Stimulated activated CD4-positive, alpha-beta T cell treated with anti-CD3 and anti-CD28 coated beads, TNF-alpha, amount 100 ng/mL, for 24 hours (primary cell): ENCODE data around the gene SLC12A6.

Experiments
- DNase-seq, 3 experiments: peaks; one replicate each; pipeline ENCODE4 v3.0.0-alpha.2; 2020; ENCODE audit warnings: low read depth in 3 of 3

The SLC12A6 gene

DNA sequence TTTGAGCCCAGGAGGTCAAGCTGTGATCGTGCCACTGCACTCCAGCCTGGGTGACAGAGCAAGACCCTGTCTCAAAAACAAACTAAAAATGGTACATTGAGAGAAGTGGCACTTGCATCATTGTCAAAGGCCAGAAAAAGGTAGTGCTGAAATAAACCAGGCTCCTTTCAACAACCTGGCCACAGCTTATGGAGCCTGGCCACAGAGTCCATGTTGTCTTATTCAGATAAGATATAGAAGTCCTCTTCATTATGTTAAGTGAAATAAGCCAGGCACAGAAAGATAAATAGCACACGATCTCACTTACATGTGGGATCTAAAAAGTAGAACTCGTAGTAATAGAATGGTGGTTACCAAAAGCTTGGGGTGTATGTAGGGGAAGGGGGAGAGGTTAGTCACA is 78.0 kb downstream of the SLC12A6 start:
- no peak for DNase-seq

DNA sequence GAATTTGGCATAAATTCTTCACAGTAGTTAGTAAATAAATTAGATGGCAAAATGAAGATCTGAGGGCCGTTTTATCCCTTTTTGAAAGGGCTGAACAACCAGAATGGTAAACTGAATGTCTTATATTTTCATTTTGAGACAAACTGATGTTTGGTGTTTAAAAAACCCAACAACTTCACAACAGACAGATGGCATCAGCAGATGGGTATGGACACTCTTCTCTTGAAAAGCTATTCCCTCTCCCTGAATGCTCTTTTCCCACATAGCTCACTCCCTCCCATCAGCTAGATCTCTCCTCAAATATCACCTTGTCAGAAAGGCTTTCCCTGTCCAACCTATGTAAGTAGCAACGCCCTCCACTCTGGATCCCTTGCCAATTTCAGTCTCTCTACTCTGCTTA is 79.4 kb downstream of the SLC12A6 start:
- no peak for DNase-seq

DNA sequence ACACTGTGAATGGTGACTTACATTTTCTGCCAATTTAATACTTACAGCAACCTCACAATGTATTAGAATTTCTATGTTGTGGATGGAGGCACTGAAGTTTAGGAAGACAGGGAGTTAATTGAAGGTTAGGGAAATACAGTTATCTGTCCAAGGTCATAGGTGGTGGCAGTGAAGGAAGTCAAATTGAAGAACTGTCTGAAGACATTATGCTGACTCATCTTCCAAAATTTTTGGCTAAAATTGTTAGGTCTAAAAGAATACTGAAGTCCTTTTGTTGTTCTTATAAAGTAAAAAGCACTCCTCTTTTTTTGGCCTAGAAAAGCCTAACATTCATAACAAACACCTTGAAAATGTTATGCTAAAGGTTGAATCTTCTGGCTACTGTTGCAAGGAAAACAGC is 85.0 kb downstream of the SLC12A6 start:
- no peak for DNase-seq

DNA sequence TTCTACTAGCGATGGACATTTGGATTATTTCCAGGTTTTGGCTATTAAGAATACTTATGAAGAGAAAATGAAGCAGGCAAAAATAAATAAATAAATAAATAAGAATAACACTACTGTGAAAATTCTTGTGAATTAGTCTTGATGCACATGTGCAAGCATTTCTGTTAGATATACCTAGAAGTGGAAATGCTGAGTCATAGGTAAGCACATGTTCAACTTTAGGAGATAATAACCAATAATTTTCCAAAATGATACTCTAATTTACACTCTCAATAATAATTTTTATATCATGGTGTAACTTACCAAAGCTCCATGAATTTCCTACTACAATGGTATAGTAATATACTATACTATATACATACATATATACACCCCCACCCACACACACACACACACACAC is 89.4 kb downstream of the SLC12A6 start:
- DNase-seq = no peak

DNA sequence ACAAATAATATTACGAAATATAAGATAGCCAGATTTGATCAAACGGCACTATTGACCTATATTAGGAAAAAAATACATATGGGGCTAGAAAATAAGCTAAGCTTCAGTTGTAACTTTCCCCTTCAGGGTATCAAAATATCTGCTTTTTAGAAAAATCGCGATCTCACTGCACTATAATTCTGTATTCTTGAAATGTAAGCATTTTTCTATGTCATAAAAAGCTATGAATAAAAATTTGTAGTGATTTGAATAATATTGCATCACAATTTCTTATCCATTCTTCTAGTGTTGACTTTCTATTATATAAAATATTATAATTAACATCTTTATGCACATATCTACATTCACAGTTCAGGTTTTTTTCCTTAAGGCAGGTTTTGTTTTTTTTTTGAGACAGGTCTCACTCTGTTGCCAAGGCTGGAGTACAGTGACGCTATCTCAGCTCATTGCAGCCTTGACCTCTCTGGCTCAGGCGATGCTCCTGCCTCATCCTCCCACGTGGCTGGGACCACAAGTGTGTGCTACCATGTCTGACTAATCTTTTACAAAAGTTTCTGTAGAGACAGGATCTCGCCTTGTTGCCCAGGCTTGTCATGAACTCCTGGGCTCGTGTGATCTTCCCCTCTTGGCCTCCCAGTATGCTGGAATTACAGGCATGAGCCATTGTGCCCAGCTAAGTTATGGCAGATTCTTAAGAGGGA is 91.2 kb downstream of the SLC12A6 start:
- DNase-seq = no peak

DNA sequence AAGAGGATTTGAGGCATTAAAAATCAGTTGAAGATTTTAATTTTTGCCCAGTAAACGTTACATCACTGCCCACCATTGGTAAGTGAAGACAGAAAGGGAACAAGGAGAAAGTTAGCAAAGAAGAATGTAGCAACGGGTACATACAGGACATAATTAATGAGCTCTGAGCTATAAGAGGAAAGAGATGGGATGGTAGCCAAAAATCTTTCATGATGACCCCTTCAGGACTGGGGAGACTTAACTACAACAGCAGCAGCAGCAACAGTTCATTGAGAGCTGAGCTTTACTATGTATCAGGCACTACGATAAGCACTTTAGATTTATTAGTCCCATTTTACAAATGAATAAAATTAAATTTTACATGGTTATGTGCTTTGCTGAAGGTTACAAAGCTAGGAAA is 94.4 kb downstream of the SLC12A6 start:
- no peak for DNase-seq

DNA sequence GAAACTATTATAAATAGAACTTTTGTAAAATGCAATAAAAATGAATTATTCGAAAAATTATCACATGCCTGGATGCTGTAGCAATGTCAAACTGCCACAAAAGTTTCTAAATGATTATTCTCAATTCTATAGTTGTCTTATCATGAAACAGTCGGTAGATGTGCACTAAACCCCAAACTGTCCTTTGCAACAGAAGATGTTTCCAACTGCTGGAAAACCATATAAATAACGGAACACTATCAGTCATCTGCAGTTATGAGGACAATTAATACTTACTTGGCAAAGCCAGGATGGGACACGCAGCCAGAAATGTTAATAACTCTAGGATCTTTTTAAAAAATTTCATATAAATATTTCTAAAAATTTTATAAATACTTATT is 95.3 kb downstream of the SLC12A6 start:
- DNase-seq = no peak

DNA sequence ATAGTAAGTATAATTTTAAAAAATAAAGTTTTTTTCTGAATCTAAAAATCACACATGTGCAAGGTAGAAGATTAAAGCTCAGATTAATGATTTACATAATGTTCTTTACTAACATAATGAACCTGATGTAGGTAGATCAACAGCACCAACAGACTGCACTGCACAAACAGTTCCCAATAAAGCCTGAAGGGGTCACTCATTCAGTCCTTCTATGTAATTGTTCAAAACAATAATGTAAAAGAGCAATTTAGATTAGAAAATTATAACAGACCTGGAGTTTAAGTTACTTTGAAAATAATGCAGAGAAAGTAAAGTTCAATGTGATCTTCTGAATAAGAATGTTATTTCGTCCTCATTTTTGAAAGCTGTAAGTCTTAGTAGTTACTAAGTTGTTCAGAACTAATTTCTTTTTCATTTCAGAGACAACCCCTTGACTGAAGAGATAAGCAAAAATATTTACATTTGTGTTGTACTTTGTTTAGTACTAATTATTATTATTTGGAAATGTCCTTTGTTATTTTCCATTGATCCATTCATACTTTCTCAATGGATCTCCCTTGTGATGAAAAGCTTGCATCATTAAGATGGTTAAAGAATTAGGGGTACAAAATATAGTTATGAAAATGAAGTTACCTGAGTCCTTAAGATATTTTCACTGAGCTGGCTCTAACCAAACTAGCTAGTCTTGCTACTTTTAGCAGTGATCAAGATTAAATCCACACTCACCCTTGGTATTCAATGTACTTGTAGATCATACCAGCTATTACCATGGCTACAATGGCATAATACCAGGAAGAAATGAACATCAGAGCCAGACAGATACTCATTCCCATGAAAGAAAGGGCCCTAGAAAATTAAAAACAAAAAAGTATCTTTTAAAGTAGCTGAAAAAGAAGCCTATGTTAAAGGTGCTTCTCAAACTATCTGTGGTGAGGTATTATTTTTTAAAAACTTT is 95.9 kb downstream of the SLC12A6 start:
- no peak for DNase-seq

DNA sequence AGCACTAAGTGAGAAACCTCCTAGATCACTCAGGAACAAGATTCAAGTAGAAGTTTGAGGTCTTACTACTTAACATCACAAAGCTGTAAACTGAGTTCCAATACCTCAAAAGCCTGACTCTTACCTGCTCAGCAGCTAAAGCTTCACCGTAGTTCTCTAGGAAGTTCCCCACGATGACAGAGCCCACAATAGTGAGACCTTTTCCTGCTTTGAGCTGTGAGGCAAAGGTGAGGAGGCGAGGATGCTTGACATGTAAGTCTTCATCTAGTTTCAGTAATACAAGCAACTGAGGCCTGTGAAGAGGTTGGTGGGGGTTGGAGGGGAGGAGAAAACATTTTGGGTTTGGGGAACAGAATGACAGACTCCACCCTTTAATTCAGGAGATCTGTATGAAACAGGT is 97.0 kb downstream of the SLC12A6 start:
- no peak for DNase-seq

DNA sequence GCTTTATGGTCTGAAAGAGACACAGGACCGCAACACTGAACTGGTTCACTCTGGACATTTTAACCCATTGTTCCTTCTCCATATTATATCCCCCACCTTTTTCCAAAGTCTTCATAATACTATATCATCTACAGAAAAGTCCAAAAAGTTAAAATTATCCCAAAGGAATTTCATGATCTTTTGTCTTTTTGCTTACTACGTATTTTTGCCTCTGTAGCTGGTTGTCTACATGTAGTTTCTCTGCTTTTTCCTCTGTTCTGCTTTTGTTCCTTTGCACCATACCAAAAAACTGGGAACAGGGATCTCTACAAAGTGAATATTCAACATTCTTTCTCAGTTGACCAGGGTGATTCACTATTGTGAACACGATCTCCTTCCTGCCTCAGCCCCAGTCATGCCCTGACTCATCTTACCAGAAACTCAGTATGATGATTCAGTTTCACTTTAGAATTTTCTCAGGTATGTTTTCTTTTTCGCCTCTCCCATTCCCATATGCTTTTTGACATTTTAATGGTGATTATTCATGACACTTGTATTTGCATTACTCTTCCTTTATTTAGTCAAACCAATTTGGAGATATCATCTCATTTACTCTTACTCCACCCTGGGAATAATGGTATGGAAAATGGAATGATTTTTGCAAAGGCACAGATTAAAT is 98.3 kb downstream of the SLC12A6 start:
- DNase-seq = peak in 2 of 3 experiments; percentile 29 to 36

DNA sequence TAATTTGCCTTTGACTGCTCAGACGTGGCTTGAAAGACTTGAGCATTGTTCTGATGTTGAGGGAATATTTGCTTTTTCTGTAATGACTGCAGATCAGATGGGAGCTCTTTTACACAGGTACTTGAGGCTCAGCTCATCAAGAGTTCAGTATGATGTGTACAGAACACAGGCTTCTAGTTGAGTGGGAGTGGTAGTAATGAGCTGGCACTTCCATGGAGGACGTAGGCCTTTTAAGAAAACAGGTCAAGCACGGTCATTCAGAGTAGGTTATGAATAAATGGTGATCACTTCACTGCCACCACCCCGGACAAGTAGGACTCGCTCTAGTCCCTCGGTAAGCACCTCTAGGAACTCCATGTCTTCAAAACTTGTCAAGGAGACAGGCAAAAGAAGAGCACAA is 104.0 kb downstream of the SLC12A6 start:
- DNase-seq = no peak

DNA sequence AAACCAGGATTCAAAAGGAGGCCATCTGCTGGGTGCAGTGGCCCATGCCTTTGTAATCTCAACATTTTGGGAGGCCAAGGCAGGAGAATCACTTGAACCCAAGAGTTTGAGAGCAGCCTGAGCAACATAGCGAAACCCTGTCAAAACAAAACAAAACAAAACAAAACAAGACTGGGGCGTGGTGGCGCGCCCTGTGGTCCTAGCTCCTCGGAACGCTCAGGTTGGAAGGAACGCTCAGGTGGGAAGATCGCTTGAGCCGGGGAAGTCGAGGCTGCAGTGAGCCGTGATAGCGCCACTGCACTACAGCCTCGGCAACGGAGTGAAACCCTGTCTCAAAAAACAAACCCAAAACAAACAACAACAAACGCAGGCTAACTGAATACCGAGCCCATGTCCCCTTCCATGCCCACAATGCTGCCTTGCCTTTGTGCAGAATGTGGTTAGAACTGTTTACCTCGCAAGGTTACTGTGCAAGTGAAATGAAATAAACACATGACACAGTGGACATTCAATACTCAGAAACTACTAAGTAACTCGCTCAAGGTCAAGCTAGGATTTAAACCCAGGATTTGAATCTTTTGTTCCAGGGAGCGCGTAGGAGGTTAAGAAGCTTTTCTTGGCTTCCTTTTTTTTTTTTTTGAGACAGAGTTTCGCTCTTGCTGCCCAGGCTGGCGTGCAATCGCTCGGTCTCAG is 113.5 kb downstream of the SLC12A6 start:
- DNase-seq = no peak

DNA sequence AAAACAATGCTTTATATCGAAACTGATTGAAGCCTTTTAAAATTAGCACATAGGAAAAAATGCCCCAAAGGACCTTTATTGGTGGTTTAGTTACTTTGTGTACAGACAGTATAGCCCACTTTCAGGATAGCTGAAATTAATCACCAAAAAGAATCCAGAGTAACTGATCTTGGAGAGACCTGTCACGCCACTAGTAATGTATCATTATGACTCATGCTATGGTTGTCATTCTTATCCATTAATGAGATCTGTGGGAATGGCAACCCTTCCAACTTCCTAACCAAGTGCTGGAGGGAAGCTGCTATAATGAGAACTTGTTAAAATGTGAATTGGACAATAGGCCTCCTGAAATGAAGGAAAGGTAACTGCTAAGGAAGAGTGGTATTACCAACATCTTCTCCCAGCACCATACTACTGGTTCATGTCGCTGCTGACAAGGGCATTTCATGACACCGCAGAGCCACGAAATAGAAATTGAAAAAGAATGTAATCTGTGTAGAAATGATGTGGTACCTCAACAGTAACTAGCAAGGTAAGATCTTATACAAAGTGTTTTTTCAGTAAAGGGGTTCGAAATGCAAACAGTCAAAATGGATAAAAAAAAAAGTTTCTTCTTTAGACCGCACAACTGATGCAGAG is 119.9 kb downstream of the SLC12A6 start:
- DNase-seq = no peak

DNA sequence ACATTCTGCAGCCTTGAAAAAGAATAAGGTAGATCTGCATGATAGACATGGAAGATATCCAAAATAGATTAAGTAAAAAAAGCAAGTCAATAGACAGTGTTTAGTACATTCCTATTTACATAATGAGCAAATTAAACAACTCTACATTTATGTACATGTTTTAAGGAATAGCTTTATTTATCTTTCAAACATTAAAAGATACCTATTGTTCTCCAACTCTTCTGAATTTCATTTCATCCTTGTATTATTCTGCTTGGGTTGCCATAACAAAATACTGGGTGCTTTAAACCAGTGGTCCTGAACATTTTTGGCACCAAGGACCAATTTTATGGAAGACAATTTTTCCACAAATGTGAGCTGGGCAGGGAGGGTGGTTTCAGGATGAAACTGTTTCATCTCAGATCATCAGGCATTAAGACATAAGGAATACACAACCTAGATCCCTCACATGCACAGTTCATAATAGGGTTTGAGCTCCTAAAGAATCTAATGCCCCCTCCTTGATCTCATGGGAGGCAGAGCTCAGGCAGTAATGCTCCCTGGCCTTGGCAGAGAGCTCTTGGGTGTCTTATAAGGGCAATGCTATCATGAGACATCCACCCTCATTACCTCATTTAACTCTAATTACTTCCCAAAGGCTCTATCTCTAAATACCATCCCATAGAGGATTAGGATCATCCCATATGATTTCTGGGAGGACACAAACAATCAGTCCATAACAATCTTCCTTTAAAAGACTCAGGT is 120.9 kb downstream of the SLC12A6 start:
- DNase-seq = no peak

DNA sequence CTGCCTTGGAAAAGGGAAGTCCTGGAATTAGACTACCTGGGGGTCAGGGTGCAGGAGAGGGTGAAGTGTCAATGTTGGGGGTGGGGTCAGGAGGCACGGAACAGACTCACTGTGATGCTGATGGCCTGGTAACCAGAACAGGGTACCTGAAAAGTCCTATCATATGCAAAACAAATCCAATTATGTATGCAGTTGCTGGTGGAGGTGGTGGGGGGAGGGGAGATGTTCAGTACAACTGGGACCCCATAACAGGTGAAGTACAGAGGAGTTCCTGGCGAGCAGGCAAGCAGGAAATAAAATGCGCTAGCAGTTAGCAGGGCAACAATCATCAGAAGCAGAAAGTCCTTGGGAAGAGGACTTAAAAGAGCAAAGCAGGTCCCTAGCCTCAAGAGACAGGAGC is 123.4 kb downstream of the SLC12A6 start:
- DNase-seq = no peak

DNA sequence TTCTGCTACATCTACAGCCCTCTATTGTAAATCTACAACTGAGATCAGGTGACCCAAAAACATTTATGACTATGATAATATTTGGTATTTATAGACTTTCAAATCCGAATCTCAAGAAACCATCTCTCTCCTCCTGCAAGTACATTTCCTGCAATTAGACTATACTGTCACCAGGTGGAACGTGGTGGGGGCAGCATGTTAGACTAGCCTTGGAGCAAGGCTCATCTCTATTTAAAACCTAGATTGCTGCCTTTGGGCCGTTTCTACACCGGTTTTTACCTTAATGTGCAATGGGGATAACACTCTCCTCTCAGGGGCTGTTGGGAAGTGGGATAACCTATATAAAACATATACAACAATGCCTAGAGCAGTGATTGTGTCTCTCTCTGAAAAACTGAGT is 123.9 kb downstream of the SLC12A6 start:
- no peak for DNase-seq

DNA sequence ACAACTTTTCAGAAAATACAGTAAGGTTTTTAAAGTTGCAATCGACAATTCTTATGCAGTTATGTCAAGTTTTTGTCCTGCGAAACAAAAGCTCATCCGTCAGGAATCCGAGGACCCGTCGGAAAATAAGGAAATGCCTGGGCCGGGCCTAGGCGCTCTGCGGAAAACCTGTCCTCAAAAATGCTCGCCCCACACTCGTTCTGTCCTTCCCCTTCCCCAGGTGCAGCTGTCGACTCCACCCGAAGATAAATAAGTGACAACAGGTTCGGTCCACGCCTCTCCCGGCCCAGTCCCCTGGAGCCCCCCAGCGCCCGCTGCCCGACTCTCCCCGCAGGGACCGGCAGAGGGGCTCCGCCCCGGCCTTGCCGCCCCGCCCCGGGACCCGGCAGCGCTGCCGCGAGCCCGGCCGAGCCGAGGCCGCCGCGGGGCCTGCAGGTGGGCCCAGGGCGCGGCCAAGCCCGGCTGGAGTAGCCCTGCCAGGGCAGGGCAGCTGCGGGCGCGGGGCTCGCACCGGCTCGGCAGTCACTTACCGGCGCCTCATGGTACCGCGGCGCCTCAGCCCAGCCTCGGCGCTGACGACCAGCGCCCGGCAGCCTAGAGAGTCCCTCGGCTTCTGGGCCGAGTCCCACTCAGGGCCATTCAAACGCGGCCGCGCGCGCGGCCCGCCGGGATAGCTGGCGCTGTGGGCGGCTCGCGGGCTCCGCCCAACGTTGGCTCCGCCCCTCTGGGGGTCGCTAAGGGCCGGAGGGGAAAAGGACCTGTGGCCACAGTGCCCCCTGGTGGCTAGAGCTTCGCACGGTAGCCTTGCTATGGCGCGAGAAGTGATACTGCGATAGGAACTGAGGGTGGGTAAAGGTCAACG is 127.9 kb downstream of the SLC12A6 start, which contains the start of gene KATNBL1:
KATNBL1 (minus strand) TSS at position 676 of the 862 bp plus-strand sequence. CDS start 46,420 bp downstream, outside the sequence.
- DNase-seq = peak; percentile 95 to 98 (median 96)

DNA sequence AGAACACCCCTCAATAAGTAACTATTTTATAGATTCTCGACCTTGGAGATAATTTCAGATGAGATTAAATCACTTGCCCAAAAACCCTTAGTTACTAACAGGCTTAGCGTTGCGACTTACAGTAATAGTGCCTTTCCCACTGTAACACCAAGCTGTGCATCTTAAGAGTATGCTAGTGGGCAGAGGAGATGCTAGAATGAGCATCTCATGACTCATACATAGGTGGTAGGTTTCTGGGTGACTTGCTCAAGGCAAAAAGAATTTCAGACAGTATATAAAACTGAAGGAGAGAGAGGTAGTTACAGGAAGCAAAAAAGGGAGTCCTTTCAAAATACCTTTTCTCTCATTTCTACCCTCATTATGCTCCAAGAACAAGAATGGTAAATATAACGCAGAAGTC is 131.6 kb downstream of the SLC12A6 start:
- DNase-seq = no peak

DNA sequence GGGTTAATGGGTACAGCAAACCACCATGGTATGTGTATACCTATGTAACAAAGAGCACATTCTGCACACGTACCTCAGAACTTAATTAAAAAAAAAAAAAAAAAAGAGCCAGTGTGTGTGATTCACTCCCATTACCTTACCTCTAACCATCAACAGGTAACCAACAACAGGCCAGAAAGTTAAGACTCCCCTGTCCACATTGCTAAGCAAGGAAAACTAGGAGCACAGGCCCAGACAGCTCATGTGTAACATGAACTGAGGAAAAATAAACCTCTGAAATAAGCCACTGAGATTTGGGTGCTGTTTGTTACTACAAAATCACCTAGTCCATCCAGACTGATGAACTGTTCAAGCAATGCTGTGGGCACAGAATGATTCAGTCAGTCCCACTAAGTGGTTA is 133.6 kb downstream of the SLC12A6 start:
- DNase-seq = no peak

DNA sequence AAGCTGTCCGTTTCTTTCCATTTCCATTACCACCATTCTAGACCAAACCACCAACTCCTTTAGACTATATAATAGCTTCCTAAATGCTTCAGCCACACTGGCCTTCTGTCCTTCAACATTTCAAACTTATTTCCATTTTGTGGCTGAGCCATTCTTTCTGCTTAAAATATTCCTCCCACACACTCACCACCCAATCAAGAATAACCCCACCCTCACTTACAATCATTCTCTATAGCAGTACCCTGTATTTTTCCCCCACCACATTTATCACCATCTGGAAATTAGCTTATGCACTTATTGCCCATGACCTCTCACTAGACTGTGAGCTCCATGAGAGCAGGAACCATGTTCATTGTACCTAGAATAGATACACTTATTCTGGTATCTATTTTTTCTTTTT is 134.3 kb downstream of the SLC12A6 start:
- no peak for DNase-seq
